C4-2B (cell line): ENCODE measurements around the gene KDM1B.

ENCODE experiments used
- CTCF ChIP-seq: fragments of 450-650 bp; conservative IDR thresholded peaks from 2 replicates; pipeline ENCODE4 v1.5.1; 2017; ENCODE audit warnings: mild to moderate bottlenecking
- ZFX ChIP-seq: fragments of 450-650 bp; IDR thresholded peaks from 2 replicates; pipeline ENCODE4 v1.6.1; 2017

GRCh38 chr6:18215436-18215835 is 60.2 kb downstream of the KDM1B start:
- TF ChIP-seq CTCF = no peak
- TF ChIP-seq ZFX = no peak
